Mesothelial cell of epicardium (in vitro differentiated cells): ENCODE measurements around the gene NR1H2. TPM values are rescaled to one million over a fixed set of nuclear protein-coding genes. Genes with fewer than 3 reads are reported as not detected.

Experiments
- DNase-seq, 2 experiments: peaks; one replicate each; pipeline ENCODE4 v3.0.0; 2021; ENCODE audit warnings: low spot score in 2 of 2; ENCODE audit not compliant: unreplicated experiment in 2 of 2
- H3K27ac Mint-ChIP-seq: 2 replicates; pipeline ENCODE4 v1.8.0; 2021; ENCODE audit warnings: mixed read lengths
- H3K27me3 Mint-ChIP-seq: 2 replicates; pipeline ENCODE4 v1.8.0; 2021; ENCODE audit warnings: low read depth, mixed read lengths
- H3K36me3 Mint-ChIP-seq: 2 replicates; pipeline ENCODE4 v1.8.0; 2021; ENCODE audit warnings: mixed read lengths
- H3K4me1 Mint-ChIP-seq: 2 replicates; pipeline ENCODE4 v1.8.0; 2021; ENCODE audit warnings: mixed read lengths
- H3K4me3 Mint-ChIP-seq: 2 replicates; pipeline ENCODE4 v1.8.0; 2021; ENCODE audit warnings: mild to moderate bottlenecking, moderate library complexity, mixed read lengths
- H3K9me3 Mint-ChIP-seq: 2 replicates; pipeline ENCODE4 v1.8.0; 2021; ENCODE audit warnings: mixed read lengths
- CTCF ChIP-seq: fragments of 200-600 bp; sonication (generic); IDR thresholded peaks from one replicate; pipeline ENCODE4 v1.5.0; 2021; ENCODE audit warnings: antibody characterized with exemption; ENCODE audit not compliant: unreplicated experiment
- total RNA-seq: library from RNA; stranded (reverse); gene quantifications from 3 replicates; pipeline ENCODE4 v1.2.1, GENCODE V29; 2021

NR1H2 gene
- total RNA-seq, 1 donor from 2014 or later, result 39.1 TPM

DNA sequence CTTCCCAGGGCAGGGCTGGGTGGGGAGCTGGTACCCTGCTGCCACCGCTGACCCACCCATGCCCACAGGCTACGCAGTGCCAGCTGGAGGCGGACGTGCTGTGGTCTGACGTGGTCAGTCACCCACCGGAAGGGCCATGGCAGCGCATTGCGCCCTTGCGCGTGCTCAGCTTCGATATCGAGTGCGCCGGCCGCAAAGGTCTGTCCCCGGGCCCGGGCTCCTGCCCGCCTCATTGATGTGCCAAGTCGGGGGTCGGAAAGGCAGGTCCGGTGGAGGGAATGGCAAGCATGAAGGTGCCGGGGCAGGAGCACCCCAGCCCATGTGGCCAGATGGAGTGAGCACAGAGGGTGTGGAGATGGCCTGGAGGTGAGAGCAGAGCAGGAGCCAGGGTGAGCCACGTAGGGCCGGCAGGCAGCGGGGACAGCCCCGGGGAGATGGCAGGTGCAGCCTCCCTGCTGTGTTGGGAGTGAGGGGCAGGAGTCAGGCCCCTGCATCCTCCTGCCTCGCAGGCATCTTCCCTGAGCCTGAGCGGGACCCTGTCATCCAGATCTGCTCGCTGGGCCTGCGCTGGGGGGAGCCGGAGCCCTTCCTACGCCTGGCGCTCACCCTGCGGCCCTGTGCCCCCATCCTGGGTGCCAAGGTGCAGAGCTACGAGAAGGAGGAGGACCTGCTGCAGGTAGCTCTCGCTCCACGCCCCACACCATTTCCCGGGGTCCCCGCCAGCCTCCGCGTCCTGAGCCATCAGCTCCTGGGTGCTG, 26.5 kb downstream of the NR1H2 start:
- no peaks in the 10 kb centered on the region for H3K9me3 Mint-ChIP-seq
- H3K4me1 Mint-ChIP-seq, result no peaks in the 10 kb centered on the region
- H3K27me3 Mint-ChIP-seq, result no peaks in the 10 kb centered on the region
- TF ChIP-seq CTCF, result no peak
- no peak overlapping the region for H3K27ac Mint-ChIP-seq
- no peak overlapping the region for H3K4me3 Mint-ChIP-seq
- DNase-seq, result no peak
- peaks cover 20% of the 10 kb centered on the region for H3K36me3 Mint-ChIP-seq

DNA sequence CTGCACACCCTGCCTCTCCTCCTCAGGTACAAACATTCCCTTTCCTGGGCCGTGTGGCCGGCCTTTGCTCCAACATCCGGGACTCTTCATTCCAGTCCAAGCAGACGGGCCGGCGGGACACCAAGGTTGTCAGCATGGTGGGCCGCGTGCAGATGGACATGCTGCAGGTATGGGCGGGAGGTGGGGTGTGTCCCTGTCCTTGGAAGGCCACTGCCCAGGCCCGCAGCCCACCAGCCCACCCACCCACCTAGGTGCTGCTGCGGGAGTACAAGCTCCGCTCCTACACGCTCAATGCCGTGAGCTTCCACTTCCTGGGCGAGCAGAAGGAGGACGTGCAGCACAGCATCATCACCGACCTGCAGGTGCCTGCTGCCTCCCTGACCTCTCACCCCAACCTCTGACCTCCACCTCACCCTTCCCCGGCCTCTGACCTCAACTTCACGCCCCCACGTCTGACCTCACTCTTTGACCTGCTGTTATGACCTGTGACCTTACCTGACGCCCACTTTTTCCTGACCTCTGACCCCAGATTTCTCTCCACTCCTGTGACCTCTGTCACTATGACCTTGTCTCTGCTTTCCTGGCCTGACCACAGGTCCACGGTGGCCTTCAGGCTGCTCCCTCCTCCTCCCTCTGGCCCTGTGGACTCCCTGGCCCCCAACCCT, 30.0 kb downstream of the NR1H2 start:
- TF ChIP-seq CTCF, result no peak
- no peak for DNase-seq
- no peaks in the 10 kb centered on the region for H3K27me3 Mint-ChIP-seq
- H3K9me3 Mint-ChIP-seq, result no peaks in the 10 kb centered on the region
- peaks cover 16% of the 10 kb centered on the region for H3K36me3 Mint-ChIP-seq
- no peak overlapping the region for H3K4me3 Mint-ChIP-seq
- H3K27ac Mint-ChIP-seq, result no peak overlapping the region
- H3K4me1 Mint-ChIP-seq, result no peaks in the 10 kb centered on the region

DNA sequence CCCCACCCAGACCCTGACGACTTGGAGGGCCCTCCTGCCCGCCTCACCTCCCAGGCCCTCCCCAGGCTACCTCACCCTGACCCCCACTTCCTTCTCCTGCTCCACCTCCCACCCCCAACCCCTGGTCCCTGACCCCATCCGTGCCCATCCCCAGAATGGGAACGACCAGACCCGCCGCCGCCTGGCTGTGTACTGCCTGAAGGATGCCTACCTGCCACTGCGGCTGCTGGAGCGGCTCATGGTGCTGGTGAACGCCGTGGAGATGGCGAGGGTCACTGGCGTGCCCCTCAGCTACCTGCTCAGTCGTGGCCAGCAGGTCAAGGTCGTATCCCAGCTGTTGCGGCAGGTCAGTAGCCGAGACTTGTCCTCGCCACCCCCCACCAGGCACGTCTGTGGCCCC, 30.6 kb downstream of the NR1H2 start:
- H3K4me3 Mint-ChIP-seq, result no peak overlapping the region
- H3K27ac Mint-ChIP-seq, result no peak overlapping the region
- no peaks in the 10 kb centered on the region for H3K4me1 Mint-ChIP-seq
- H3K36me3 Mint-ChIP-seq, result peaks cover 17% of the 10 kb centered on the region
- no peak for TF ChIP-seq CTCF
- DNase-seq, result no peak
- no peaks in the 10 kb centered on the region for H3K27me3 Mint-ChIP-seq
- H3K9me3 Mint-ChIP-seq, result no peaks in the 10 kb centered on the region

DNA sequence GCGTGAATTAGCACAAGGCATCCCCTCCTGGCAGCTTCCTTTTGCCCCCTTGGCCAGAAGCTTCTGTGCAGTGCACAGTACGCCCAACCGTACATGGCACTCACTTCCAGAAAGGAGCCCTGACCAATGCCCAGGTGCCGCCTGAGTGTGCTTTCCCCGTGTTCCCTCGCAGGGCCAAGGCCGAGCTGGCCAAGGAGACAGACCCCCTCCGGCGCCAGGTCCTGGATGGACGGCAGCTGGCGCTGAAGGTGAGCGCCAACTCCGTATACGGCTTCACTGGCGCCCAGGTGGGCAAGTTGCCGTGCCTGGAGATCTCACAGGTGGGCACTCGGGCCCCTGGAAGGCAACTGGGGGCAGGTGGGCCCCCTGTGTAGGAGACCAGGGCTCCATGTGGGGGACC, 33.1 kb downstream of the NR1H2 start:
- H3K36me3 Mint-ChIP-seq, result peaks cover 20% of the 10 kb centered on the region
- no peaks in the 10 kb centered on the region for H3K27me3 Mint-ChIP-seq
- no peak for DNase-seq
- no peak overlapping the region for H3K27ac Mint-ChIP-seq
- no peaks in the 10 kb centered on the region for H3K4me1 Mint-ChIP-seq
- H3K9me3 Mint-ChIP-seq, result no peaks in the 10 kb centered on the region
- TF ChIP-seq CTCF, result no peak
- H3K4me3 Mint-ChIP-seq, result no peak overlapping the region

GRCh38 chr19:50410109-50410508, 33.9 kb downstream of the NR1H2 start:
- no peak for TF ChIP-seq CTCF
- Mint-ChIP-seq H3K9me3 (no peaks in the 10 kb centered on the region), H3K27ac (no peak overlapping the region), H3K4me1 (no peaks in the 10 kb centered on the region), H3K27me3 (no peaks in the 10 kb centered on the region), H3K4me3 (no peak overlapping the region), H3K36me3 (peaks cover 20% of the 10 kb centered on the region)
- DNase-seq, result no peak
